GM20000 (cell line): ENCODE data around the gene EFHC1.

ENCODE experiments used
- DNase-seq: peaks from one replicate; pipeline ENCODE4 v3.0.0; 2012; ENCODE audit warnings: low spot score
- CTCF ChIP-seq: IDR thresholded peaks from 2 replicates; pipeline ENCODE4 v1.5.1; 2012; ENCODE audit warnings: mild to moderate bottlenecking, control low read depth; ENCODE audit errors: extremely low read depth, missing control alignments

The EFHC1 gene

GRCh38 chr6:52535711-52536423 lies 115.7 kb downstream of the EFHC1 start:
- DNase-seq = no peak
- no peak for TF ChIP-seq CTCF

- peak; percentile 25 for DNase-seq
- no peak for TF ChIP-seq CTCF
Observed at GRCh38 chr6:52536424-52536916, 116.3 kb downstream of the EFHC1 start.

GRCh38 chr6:52537001-52537753 lies 117.0 kb downstream of the EFHC1 start:
- peak; percentile 42 for DNase-seq
- TF ChIP-seq CTCF = no peak

GRCh38 chr6:52538252-52538900 lies 118.2 kb downstream of the EFHC1 start:
- no peak for DNase-seq
- no peak for TF ChIP-seq CTCF

GRCh38 chr6:52538901-52539354 lies 118.8 kb downstream of the EFHC1 start:
- DNase-seq = no peak
- no peak for TF ChIP-seq CTCF

GRCh38 chr6:52539607-52540006 lies 119.5 kb downstream of the EFHC1 start:
- no peak for DNase-seq
- TF ChIP-seq CTCF = no peak

- TF ChIP-seq CTCF = no peak
- DNase-seq = no peak
Observed at GRCh38 chr6:52540286-52540902, 120.3 kb downstream of the EFHC1 start.
